Neural cell (in vitro differentiated cells): ENCODE measurements around the gene GNB2.

ENCODE experiments used
- CTCF ChIP-seq: fragments of 450-650 bp; IDR thresholded peaks from 2 replicates; pipeline ENCODE4 v1.5.1; 2014; ENCODE audit warnings: antibody characterized with exemption, mild to moderate bottlenecking, moderate library complexity; ENCODE audit not compliant: poor library complexity, severe bottlenecking
- EP300 ChIP-seq: fragments of 450-650 bp; conservative IDR thresholded peaks from 2 replicates; pipeline ENCODE4 v1.6.1; 2014; ENCODE audit warnings: antibody characterized with exemption, mild to moderate bottlenecking, moderate library complexity; ENCODE audit not compliant: poor library complexity, severe bottlenecking
- EZH2 ChIP-seq: fragments of 200-600, 300-800 bp; shearing (Covaris generic), sonication (generic); IDR thresholded peaks from 2 replicates; pipeline ENCODE4 v1.6.1; 2014; ENCODE audit warnings: antibody characterized with exemption, low read length, borderline replicate concordance, mild to moderate bottlenecking; ENCODE audit not compliant: insufficient read depth, poor library complexity, severe bottlenecking
- MXI1 ChIP-seq: fragments of 450-650 bp; conservative IDR thresholded peaks from 2 replicates; pipeline ENCODE4 v1.6.1; 2014; ENCODE audit warnings: antibody characterized with exemption, mild to moderate bottlenecking; ENCODE audit not compliant: poor library complexity, severe bottlenecking
- POLR2AphosphoS5 ChIP-seq: IDR thresholded peaks from 2 replicates; pipeline ENCODE4 v1.6.1; 2012
- RAD21 ChIP-seq: fragments of 450-650 bp; conservative IDR thresholded peaks from 2 replicates; pipeline ENCODE4 v1.6.1; 2014; ENCODE audit warnings: antibody characterized with exemption, mild to moderate bottlenecking, moderate library complexity
- REST ChIP-seq: IDR thresholded peaks from 2 replicates; pipeline ENCODE4 v1.6.1; 2012; ENCODE audit warnings: borderline replicate concordance
- TAF1 ChIP-seq: IDR thresholded peaks from 2 replicates; pipeline ENCODE4 v1.6.1; 2012; ENCODE audit warnings: low read depth

GRCh38 chr7:100641860-100642533 lies 31.5 kb upstream of the GNB2 start:
- TF ChIP-seq CTCF (no peak), POLR2AphosphoS5 (no peak), RAD21 (no peak), EZH2 (no peak), REST (no peak), EP300 (no peak), MXI1 (no peak), TAF1 (no peak)
